ENCODE results near the gene ANXA2.

GRCh38 chr15:60396100-60396499 is 1.7 kb downstream of the ANXA2 start:
- no peak for TF ChIP-seq CTCF (IDR thresholded peaks at IDR 0.05; ENCODE audit: low read depth, low read length)
- no peak for TF ChIP-seq POLR2A (IDR thresholded peaks at IDR 0.05; ENCODE audit: extremely low read depth, insufficient read length)
- TF ChIP-seq MAX (IDR thresholded peaks at IDR 0.05; ENCODE audit: low read depth, low read length) = no peak
